Mesodermal cell (in vitro differentiated cells): ENCODE data around the gene PLXDC2.

Source experiments
- H3K27ac ChIP-seq: 2 replicates; pipeline ENCODE4 v1.7.0; 2013; ENCODE audit warnings: mild to moderate bottlenecking, low read depth, low read length, moderate library complexity; ENCODE audit not compliant: severe bottlenecking
- H3K36me3 ChIP-seq: 2 replicates; pipeline ENCODE4 v1.7.1; 2013; ENCODE audit warnings: mild to moderate bottlenecking, low read length, moderate library complexity; ENCODE audit not compliant: control insufficient read depth, insufficient read depth
- H3K4me1 ChIP-seq: one replicate; pipeline ENCODE4 v1.7.1; 2013; ENCODE audit warnings: mild to moderate bottlenecking, low read length; ENCODE audit not compliant: insufficient read depth, control insufficient read depth, poor library complexity, severe bottlenecking
- H3K4me3 ChIP-seq: 2 replicates; pipeline ENCODE4 v1.7.0; 2013; ENCODE audit warnings: low read length, control low read depth, mild to moderate bottlenecking; ENCODE audit not compliant: insufficient read depth, poor library complexity, severe bottlenecking; ENCODE audit errors: extremely low read depth
- H3K9me3 ChIP-seq: 2 replicates; pipeline ENCODE4 v1.7.1; 2013; ENCODE audit warnings: mild to moderate bottlenecking, low read length, moderate library complexity; ENCODE audit not compliant: control insufficient read depth
- WGBS, 2 experiments: methylation state at CpG; one replicate each; pipeline ENCODE4 v1.1.5; 2013; ENCODE audit warnings: missing lambda C conversion rate in 2 of 2; ENCODE audit not compliant: insufficient coverage in 2 of 2; 5-methylcytosine and 5-hydroxymethylcytosine counted together

The PLXDC2 gene

GRCh38 chr10:19815036-19815730 lies 1.0 kb upstream of the PLXDC2 start:
- Histone ChIP-seq H3K4me1 (no peaks in the 10 kb centered on the region), H3K27ac (peak overlapping the region; percentile 67), H3K4me3 (peak overlapping the region; percentile 72), H3K36me3 (no peaks in the 10 kb centered on the region), H3K9me3 (no peaks in the 10 kb centered on the region)
- WGBS, 2 experiments: 0% methylated on average over 20 to 23 of the region's 33 CpGs

- Histone ChIP-seq H3K36me3 (no peaks in the 10 kb centered on the region), H3K9me3 (no peaks in the 10 kb centered on the region), H3K4me3 (peak overlapping the region; percentile 72), H3K4me1 (no peaks in the 10 kb centered on the region), H3K27ac (peak overlapping the region; percentile 67)
- WGBS, 2 experiments: 1% methylated on average over 31 to 33 of the region's 57 CpGs
Observed at GRCh38 chr10:19815731-19816410, 361 bp upstream of the PLXDC2 start.

- WGBS, 2 experiments: 0 to 1% methylated on average over 8 to 11 of the region's 27 CpGs
- Histone ChIP-seq H3K4me1 (no peaks in the 10 kb centered on the region), H3K36me3 (no peaks in the 10 kb centered on the region), H3K9me3 (no peaks in the 10 kb centered on the region), H3K27ac (no peak overlapping the region), H3K4me3 (peak overlapping the region; percentile 72)
Observed at GRCh38 chr10:19817231-19817933, 1.1 kb downstream of the PLXDC2 start.

- Histone ChIP-seq H3K36me3 (no peaks in the 10 kb centered on the region), H3K27ac (no peak overlapping the region), H3K4me3 (no peak overlapping the region), H3K9me3 (no peaks in the 10 kb centered on the region), H3K4me1 (no peaks in the 10 kb centered on the region)
- WGBS, 2 experiments: no CpG with 5 or more reads among the region's 1 CpG
Observed at GRCh38 chr10:19818876-19819275, 2.6 kb downstream of the PLXDC2 start.

- H3K9me3 ChIP-seq: no peaks in the 10 kb centered on the region
- no peaks in the 10 kb centered on the region for H3K36me3 ChIP-seq
- H3K4me3 ChIP-seq: no peak overlapping the region
- H3K27ac ChIP-seq: no peak overlapping the region
- H3K4me1 ChIP-seq: no peaks in the 10 kb centered on the region
- no CpG with 5 or more reads among the region's 2 CpGs for WGBS, 2 experiments
Observed at GRCh38 chr10:19819419-19820033, 3.3 kb downstream of the PLXDC2 start.

GRCh38 chr10:19824381-19825342 lies 8.4 kb downstream of the PLXDC2 start:
- 93% methylated on average over 3 of the region's 5 CpGs; no CpG with 5 or more reads in 1 of the 2 experiments for WGBS, 2 experiments

GRCh38 chr10:19825700-19826099 lies 9.5 kb downstream of the PLXDC2 start:
- H3K4me3 ChIP-seq: no peak overlapping the region
- peaks cover 6% of the 10 kb centered on the region for H3K4me1 ChIP-seq
- WGBS, 2 experiments: no CpG with 5 or more reads among the region's 2 CpGs

More at GRCh38 chr10:19824381-19825342, 8.4 kb downstream of the PLXDC2 start:
- peak overlapping the region; percentile 17 for H3K27ac ChIP-seq
- H3K9me3 ChIP-seq: no peaks in the 10 kb centered on the region
- H3K4me3 ChIP-seq: no peak overlapping the region
- no peaks in the 10 kb centered on the region for H3K36me3 ChIP-seq
- peaks cover 6% of the 10 kb centered on the region for H3K4me1 ChIP-seq

GRCh38 chr10:19826712-19827111 lies 10.5 kb downstream of the PLXDC2 start:
- 87 to 92% methylated on average over 2 to 4 of the region's 4 CpGs for WGBS, 2 experiments
- Histone ChIP-seq H3K9me3 (no peaks in the 10 kb centered on the region), H3K4me3 (no peak overlapping the region), H3K4me1 (peaks cover 6% of the 10 kb centered on the region), H3K36me3 (no peaks in the 10 kb centered on the region), H3K27ac (no peak overlapping the region)

More at GRCh38 chr10:19825700-19826099, 9.5 kb downstream of the PLXDC2 start:
- no peaks in the 10 kb centered on the region for H3K36me3 ChIP-seq
- H3K27ac ChIP-seq: no peak overlapping the region
- H3K9me3 ChIP-seq: no peaks in the 10 kb centered on the region

GRCh38 chr10:19828278-19829049 lies 12.2 kb downstream of the PLXDC2 start:
- no peaks in the 10 kb centered on the region for H3K9me3 ChIP-seq
- 31 to 57% methylated on average over 1 to 2 of the region's 3 CpGs for WGBS, 2 experiments
- H3K4me3 ChIP-seq: no peak overlapping the region
- H3K36me3 ChIP-seq: no peaks in the 10 kb centered on the region
- peak overlapping the region; percentile 39 for H3K27ac ChIP-seq
- peaks cover 6% of the 10 kb centered on the region for H3K4me1 ChIP-seq
